Adipocyte (in vitro differentiated cells): Measurements from ENCODE around the gene CBLN3.
"Not testable (repeated sequence)": the region's sequence is repeated elsewhere in the genome, so short reads cannot be mapped to it uniquely, and the experiment has no call there.

Experiments
- DNase-seq: peaks from one replicate; pipeline ENCODE4 v3.0.0-alpha.2; 2015; ENCODE audit warnings: low read depth
- H3K27me3 ChIP-seq: replicated peaks from 2 replicates; pipeline ENCODE4 v1.7.0; 2013; ENCODE audit warnings: mild to moderate bottlenecking, low read length, moderate library complexity; ENCODE audit not compliant: control insufficient read depth, insufficient read depth
- H3K36me3 ChIP-seq: 2 replicates; pipeline ENCODE4 v1.7.0; 2013; ENCODE audit warnings: low read length, mild to moderate bottlenecking, moderate library complexity; ENCODE audit not compliant: control insufficient read depth, insufficient read depth, severe bottlenecking
- H3K4me1 ChIP-seq: 2 replicates; pipeline ENCODE4 v1.7.0; 2013; ENCODE audit warnings: mild to moderate bottlenecking, low read length, moderate library complexity; ENCODE audit not compliant: control insufficient read depth, insufficient read depth
- H3K4me3 ChIP-seq: 2 replicates; pipeline ENCODE4 v1.7.0; 2013; ENCODE audit warnings: mild to moderate bottlenecking, low read length, moderate library complexity
- H3K9ac ChIP-seq: 2 replicates; pipeline ENCODE4 v1.7.0; 2013; ENCODE audit warnings: mild to moderate bottlenecking, low read length, moderate library complexity
- H3K9me3 ChIP-seq: 2 replicates; pipeline ENCODE4 v1.7.0; 2013; ENCODE audit warnings: mild to moderate bottlenecking, low read length, moderate library complexity; ENCODE audit not compliant: control insufficient read depth

Gene CBLN3

GRCh38 chr14:24397639-24398292 lies 31.7 kb downstream of the CBLN3 start:
- Histone ChIP-seq H3K9me3 (no peaks in the 10 kb centered on the region), H3K27me3 (no peaks in the 10 kb centered on the region), H3K4me1 (peaks cover 19% of the 10 kb centered on the region), H3K4me3 (no peak overlapping the region), H3K36me3 (no peaks in the 10 kb centered on the region), H3K9ac (peak overlapping the region; percentile 35)
- no peak for DNase-seq

GRCh38 chr14:24395609-24396582 lies 33.6 kb downstream of the CBLN3 start:
- Histone ChIP-seq H3K9me3 (no peaks in the 10 kb centered on the region), H3K36me3 (no peaks in the 10 kb centered on the region), H3K4me1 (peaks cover 13% of the 10 kb centered on the region), H3K4me3 (no peak overlapping the region), H3K27me3 (no peaks in the 10 kb centered on the region), H3K9ac (no peak overlapping the region)
- DNase-seq, result peak; percentile 26

GRCh38 chr14:24394275-24394674 lies 35.2 kb downstream of the CBLN3 start:
- H3K27me3 ChIP-seq, result no peaks in the 10 kb centered on the region

DNA sequence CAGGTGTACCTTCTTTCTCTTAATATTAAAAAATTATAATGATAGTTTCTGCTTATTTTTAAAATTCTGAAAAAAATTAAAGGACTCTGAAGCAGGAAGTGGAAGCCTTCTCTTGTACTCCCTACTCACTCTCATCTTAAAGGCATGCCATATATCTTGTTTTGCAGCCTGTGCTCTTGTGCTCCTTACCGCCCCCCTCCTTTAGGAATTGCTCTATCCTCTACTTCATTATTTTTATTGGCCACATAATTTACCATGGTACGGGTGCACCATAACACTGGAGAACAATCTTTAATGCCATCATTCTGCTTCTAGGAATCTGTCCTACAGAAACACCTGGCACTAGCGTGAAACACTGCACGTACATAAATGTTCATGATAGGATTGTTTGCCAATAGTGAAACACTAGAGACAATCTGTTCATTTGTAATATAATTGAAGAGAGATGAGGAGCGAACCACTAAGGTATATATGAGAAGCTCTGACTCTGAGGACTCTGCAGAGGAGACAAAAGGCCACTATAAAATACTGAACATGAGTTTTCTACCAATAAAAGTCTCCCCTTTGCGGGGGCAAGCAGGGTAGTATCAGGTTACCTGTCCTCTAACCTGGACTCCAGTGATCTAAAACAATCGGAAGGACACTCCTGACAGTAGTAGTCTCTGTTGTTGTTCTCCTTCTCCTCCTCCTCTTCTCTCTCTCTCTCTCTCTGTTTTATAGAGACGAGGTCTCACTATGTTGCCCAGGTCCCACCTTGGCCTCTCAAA lies 37.0 kb downstream of the CBLN3 start:
- H3K4me1 ChIP-seq, result peaks cover 7% of the 10 kb centered on the region
- DNase-seq, result peak; percentile 52
- no peaks in the 10 kb centered on the region for H3K9me3 ChIP-seq
- H3K27me3 ChIP-seq, result no peaks in the 10 kb centered on the region
- H3K36me3 ChIP-seq, result no peaks in the 10 kb centered on the region
- H3K9ac ChIP-seq, result no peak overlapping the region
- no peak overlapping the region for H3K4me3 ChIP-seq

More at GRCh38 chr14:24394275-24394674, 35.2 kb downstream of the CBLN3 start:
- no peak for DNase-seq
- Histone ChIP-seq H3K9ac (no peak overlapping the region), H3K9me3 (no peaks in the 10 kb centered on the region), H3K4me1 (peaks cover 3% of the 10 kb centered on the region), H3K4me3 (no peak overlapping the region), H3K36me3 (no peaks in the 10 kb centered on the region)

DNA sequence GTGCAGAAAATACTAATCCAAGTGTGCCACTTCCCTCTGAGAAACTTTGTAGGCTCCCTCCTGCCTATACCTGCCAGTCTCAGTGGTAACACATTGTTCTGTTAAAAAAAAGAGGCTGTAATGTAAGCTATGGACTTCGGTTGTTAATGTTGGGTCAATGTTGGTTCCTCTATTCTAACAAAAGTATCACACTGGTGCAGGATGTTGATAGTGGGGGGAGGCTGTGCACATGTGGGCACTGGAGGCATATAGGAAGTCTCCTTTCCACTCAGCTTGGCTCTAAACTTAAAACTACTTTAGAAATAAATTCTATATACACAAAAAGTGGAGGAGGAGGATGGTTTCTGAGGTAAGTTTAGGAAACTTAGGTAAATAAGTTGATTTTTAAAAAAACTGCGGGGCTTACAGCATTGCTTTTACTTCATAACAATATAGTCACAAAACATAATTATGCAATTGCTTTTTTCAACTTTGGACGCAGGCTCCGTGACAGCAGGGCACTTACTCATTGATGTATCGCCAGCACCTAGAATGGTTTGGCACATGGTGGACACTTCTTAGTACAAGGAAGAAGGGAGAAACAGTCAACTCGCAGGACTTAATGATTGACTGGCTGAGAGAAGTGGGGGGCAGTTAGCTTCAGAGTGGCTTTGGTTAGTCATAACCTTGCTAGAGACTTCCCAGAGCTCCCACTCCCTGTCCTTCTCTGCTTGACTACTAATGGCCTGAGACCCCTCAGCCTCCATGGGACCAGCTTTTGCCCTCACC lies 38.6 kb downstream of the CBLN3 start:
- DNase-seq, result no peak
- no peak overlapping the region for H3K9ac ChIP-seq
- no peaks in the 10 kb centered on the region for H3K9me3 ChIP-seq

GRCh38 chr14:24389226-24389848 lies 40.1 kb downstream of the CBLN3 start:
- Histone ChIP-seq H3K27me3 (no peaks in the 10 kb centered on the region), H3K36me3 (no peaks in the 10 kb centered on the region), H3K4me3 (no peak overlapping the region), H3K4me1 (peaks cover 7% of the 10 kb centered on the region), H3K9me3 (no peaks in the 10 kb centered on the region), H3K9ac (no peak overlapping the region)
- peak; percentile 49 for DNase-seq

More for the DNA sequence above, 38.6 kb downstream of the CBLN3 start:
- Histone ChIP-seq H3K4me1 (peaks cover 7% of the 10 kb centered on the region), H3K36me3 (no peaks in the 10 kb centered on the region), H3K27me3 (no peaks in the 10 kb centered on the region), H3K4me3 (no peak overlapping the region)

- Histone ChIP-seq H3K36me3 (no peaks in the 10 kb centered on the region), H3K4me3 (no peak overlapping the region), H3K27me3 (no peaks in the 10 kb centered on the region), H3K9me3 (no peaks in the 10 kb centered on the region), H3K9ac (no peak overlapping the region), H3K4me1 (peaks cover 7% of the 10 kb centered on the region)
- DNase-seq, result no peak
Measured at GRCh38 chr14:24388474-24389179, 40.8 kb downstream of the CBLN3 start.

DNA sequence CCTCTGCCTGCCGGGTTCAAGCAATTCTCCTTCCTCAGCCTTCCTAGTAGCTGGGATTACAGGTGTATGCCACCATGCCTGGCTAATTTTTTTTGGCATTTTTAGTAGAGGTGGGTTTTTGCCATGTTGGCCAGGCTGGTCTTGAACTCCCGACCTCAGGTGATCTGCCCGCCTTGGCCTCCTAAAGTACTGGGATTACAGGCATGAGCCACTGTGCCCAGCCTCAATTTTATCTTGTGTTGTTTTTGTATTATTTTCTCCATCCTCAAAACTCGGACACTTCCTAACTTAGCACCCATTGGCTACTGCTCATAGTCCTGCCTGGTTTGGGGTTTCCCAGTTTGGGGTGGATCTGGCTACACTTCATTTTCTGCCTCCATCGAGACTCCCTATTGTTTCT lies 41.9 kb downstream of the CBLN3 start:
- DNase-seq, H3K27me3 ChIP-seq, H3K9me3 ChIP-seq, H3K9ac ChIP-seq, H3K4me3 ChIP-seq, H3K4me1 ChIP-seq, H3K36me3 ChIP-seq: not testable (repeated sequence)

DNA sequence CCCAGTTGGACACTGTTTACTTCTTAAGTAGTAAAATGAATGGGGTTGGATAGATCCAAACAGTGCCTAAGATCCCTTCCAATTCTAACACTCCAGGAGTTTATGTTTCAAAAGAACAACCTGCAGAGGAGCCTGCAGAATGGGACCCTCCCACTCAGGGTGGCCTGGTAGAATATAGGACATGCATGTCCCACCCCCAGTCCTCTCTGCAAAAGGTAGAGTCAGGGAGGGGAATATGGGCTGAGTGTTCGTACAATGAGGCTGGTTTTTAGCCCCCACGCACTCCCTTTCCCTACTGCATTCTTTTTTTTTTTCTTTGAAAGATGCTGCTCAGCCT lies 42.5 kb downstream of the CBLN3 start:
- H3K36me3 ChIP-seq, result no peaks in the 10 kb centered on the region
- H3K9me3 ChIP-seq, result no peaks in the 10 kb centered on the region
- no peak for DNase-seq
- no peak overlapping the region for H3K4me3 ChIP-seq
- H3K4me1 ChIP-seq, result peaks cover 7% of the 10 kb centered on the region
- H3K27me3 ChIP-seq, result no peaks in the 10 kb centered on the region
- no peak overlapping the region for H3K9ac ChIP-seq

DNA sequence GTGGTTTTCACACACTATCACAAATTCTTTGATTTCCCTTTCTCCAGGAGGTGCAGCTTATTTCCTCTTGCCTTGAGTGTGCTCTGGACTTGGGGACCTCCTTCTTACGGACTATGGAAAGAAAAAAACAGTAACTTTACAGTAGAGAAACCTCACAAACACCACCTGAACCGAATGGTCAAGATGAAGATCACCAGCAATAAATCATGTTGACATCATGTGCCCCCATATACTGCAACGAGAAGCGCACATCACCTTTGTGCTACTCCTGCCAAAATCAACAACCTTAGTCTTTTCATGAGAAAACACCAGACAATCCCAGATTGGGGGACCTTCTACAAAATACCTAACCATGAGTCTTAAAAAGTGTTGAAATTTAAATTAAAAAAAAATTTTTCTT lies 43.9 kb downstream of the CBLN3 start:
- peaks cover 7% of the 10 kb centered on the region for H3K4me1 ChIP-seq
- H3K36me3 ChIP-seq, result no peaks in the 10 kb centered on the region
- H3K4me3 ChIP-seq, result no peak overlapping the region
- no peak for DNase-seq
- H3K9ac ChIP-seq, result no peak overlapping the region
- H3K27me3 ChIP-seq, result no peaks in the 10 kb centered on the region
- H3K9me3 ChIP-seq, result no peaks in the 10 kb centered on the region
